Measurements from ENCODE around the gene RUFY2. TPM values are rescaled to one million over a fixed set of nuclear protein-coding genes. Genes with fewer than 3 reads are reported as not detected.

Gene RUFY2
- total RNA-seq, 2 experiments from 2014 or later: 6.6 to 7.3 TPM

DNA sequence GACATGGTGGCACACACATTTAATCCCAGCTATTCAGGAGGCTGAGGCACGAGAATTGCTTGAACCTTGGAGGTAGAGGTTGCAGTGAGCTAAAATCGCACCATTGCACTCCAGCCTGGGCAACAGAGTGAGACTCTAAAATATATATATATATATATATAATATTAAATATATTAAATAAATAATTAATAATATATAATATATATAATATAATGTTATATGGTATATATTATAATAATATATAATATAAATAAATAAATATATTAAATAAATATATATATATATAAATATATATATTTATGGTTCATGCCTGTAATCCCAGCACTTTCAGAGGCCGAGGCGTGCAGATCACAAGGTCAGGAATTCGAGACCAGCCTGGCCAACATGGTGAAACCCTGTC lies 40.5 kb downstream of the RUFY2 start:
- ChIA-PET POLR2A (no interaction called here), CTCF (no interaction called here)

- ChIA-PET CTCF (no interaction called here), POLR2A (no interaction called here)
These were observed 41.5 kb downstream of the RUFY2 start for GRCh38 chr10:68365611-68366010.

DNA sequence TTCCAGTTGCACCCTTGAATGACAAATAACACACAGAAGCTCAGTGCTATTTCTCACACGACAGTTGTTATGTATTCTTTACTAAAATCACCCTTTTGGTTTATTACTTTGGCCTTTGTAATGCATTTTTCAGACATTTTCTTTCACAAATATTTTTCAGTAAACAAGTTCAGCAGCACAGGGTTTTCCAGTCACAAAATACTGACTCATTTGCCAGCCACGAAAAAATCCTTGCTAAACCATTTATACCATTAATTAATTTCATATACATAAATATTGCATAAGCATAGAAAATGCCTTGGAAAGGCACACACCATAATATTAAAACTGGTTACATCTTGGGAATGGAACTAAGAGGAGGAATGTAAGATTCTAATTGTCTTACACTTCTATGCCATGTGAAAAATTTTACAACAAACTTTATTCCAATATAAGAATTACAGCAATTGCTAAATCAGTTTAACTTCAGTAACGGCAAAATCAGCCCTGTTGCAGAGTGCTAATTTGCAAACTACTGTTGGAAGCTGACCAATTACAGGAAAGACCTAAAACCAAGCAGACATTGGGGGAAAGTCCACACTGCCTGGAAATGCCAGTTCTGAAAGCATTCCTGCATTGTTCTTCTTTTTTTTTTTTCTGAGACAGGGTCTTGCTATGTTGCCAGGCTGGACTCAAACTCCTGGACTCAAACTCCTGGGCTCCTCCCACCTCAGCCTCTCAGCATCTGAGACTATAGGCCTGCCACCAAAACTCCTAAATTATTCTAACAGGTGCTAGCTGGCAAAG lies 42.8 kb downstream of the RUFY2 start:
- CTCF ChIA-PET: interaction anchor here (0.7 kb wide), 1 partner anchor 40 kb away, joined by 3 read pairs; no protein-coding TSS in a partner anchor
- POLR2A ChIA-PET: no interaction called here

GRCh38 chr10:68362590-68362989 lies 44.5 kb downstream of the RUFY2 start:
- ChIA-PET POLR2A (no interaction called here), CTCF (no interaction called here)

DNA sequence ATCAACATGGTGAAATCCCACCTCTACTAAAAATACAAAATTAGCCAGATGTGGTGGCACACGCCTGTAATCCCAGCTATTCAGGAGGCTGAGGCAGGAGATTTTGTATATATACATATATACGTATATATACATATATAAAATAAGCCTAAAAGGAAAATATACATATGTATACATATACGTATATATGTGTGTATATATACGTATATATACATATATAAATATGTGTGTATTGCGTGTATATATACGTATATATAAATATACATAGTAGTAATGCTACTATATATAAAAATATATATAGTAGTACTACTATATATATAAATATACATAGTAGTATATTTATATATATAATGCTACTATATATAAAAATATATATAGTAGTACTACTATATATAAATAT lies 47.9 kb downstream of the RUFY2 start:
- ChIA-PET CTCF (interaction anchor here (1.6 kb wide), 1 partner anchor 26 kb away, joined by 3 read pairs; the partner anchor contains the start of gene PBLD), POLR2A (interaction anchor here (0.6 kb wide), 1 partner anchor 473 kb away, joined by 9 read pairs; no protein-coding TSS in a partner anchor)

DNA sequence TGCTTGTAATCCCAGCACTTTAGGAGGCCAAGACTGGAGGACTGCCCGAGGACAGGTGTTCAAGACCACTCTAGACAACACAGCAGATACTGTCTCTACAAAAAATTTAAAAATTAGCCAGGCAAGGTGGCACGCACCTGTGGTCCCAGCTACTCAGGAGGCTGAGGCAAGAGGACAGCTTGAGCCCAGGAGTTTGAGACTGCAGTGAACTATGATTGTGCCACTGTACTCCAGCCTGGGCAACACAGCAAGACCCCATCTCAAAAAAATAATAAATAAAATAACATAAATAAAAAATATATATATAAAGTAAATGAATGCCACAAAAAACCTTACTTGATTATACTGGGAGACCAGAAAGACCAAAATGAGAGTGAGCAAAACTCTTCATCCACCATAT lies 53.5 kb downstream of the RUFY2 start:
- POLR2A ChIA-PET: interaction anchor here (0.7 kb wide), 1 partner anchor 11 kb away, joined by 3 read pairs; no protein-coding TSS in a partner anchor
- CTCF ChIA-PET: no interaction called here

- CTCF ChIA-PET: interaction anchor here (0.6 to 2.1 kb wide), 15 partner anchors 9 to 538 kb away, joined by 3 to 8 read pairs (median 3); partner anchors contain the start of genes ATOH7, PBLD and RUFY2
- POLR2A ChIA-PET: interaction anchor here (1.7 kb wide), 1 partner anchor 16 kb away, joined by 8 read pairs; the partner anchor contains the start of genes HNRNPH3 and PBLD
These were observed 58.8 kb downstream of the RUFY2 start for GRCh38 chr10:68348265-68348741.

DNA sequence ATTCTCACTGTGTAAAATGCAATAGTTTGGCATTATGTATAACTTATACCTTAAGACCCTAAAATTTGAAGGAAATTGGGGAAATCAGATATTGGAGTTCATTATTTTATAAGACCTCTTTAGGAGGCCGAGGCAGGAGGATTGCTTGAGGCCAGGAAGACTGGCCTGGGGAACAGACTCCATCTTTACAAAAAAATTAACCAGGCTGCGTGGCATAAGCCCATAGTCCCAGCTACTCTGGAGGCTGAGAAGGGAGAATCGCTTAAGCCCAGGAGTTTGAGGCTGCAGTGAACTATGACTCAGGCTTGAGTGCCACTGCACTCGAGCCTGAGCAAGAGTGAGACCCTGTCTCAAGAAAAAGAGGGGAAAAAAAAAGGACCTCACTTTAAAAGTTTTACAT lies 60.3 kb downstream of the RUFY2 start:
- ChIA-PET POLR2A (interaction anchor here (0.6 to 0.7 kb wide), 2 partner anchors 116 to 133 kb away, joined by 3 to 6 read pairs; no protein-coding TSS in a partner anchor), CTCF (interaction anchor here (1.7 kb wide), 1 partner anchor 57 kb away, joined by 3 read pairs; no protein-coding TSS in a partner anchor)

- POLR2A ChIA-PET: interaction anchor here (0.5 kb wide), 1 partner anchor 97 kb away, joined by 3 read pairs; no protein-coding TSS in a partner anchor
- CTCF ChIA-PET: no interaction called here
These were observed 61.5 kb downstream of the RUFY2 start for GRCh38 chr10:68345621-68346020.

DNA sequence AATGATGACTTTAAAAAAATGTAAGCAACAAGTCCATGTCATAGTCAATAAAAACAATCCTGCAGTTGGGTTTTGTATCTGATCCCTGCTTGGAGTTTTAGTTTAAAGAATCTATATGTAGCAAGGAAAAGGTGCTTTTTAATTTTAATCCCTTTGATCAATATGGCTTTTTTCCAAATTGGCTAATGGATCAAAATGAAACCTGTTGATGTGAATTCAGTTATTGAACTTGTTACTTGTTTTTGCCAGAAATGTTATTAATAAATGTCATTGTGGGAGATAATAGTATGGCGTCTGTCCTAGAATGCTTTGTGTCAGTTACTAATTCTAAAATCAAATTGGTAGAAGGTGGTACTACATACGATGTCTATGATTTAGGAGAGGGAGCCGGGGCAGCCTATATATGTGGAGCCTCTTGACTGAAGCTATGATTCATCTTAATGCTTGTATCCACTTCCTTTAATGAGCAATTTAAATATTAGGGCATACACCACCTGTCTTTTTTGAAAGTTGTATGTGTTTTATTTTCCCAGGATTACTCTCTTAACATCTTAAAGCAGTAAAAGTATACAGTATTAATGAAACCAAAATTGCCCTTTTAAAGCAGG lies 64.1 kb downstream of the RUFY2 start:
- ChIA-PET CTCF (no interaction called here), POLR2A (interaction anchor here (0.6 kb wide), 1 partner anchor 10 kb away, joined by 3 read pairs; no protein-coding TSS in a partner anchor)

- CTCF ChIA-PET: interaction anchor here (2.3 kb wide), 1 partner anchor 8 kb away, joined by 4 read pairs; no protein-coding TSS in a partner anchor
- POLR2A ChIA-PET: interaction anchor here (0.7 kb wide), 1 partner anchor 11 kb away, joined by 3 read pairs; no protein-coding TSS in a partner anchor
These were observed 66.6 kb downstream of the RUFY2 start for GRCh38 chr10:68340358-68341080.

DNA sequence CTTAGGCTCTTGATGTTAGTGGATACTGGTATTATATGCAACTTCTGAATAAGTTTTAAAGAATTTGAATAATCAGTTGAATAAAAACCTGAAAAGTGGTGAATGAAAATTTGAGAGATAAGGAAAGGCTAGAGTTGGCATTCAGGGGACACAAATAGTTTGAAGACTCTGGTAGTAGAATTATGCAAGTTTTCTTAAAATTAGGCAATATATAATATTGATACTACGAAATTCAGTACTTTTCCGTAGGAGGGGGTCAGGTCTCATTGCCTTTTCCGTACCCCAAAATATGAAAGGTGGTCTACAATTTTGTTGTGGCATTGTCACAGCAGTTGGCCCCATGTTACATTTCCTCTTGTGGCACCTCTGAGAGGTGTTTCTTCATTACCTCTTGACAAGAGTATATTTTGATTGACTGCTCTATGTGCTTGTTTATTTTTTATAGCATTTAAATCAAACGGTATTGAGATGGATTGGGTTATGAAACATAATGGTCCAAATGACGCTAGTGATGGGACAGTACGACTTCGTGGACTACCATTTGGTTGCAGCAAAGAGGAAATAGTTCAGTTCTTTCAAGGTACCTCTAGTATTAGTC lies 70.2 kb downstream of the RUFY2 start:
- ChIA-PET CTCF (no interaction called here), POLR2A (no interaction called here)

GRCh38 chr10:68334672-68335467 lies 72.2 kb downstream of the RUFY2 start:
- ChIA-PET POLR2A (no interaction called here), CTCF (no interaction called here)

- ChIA-PET POLR2A (no interaction called here), CTCF (interaction anchor here (1.1 kb wide), 2 partner anchors 15 to 25 kb away, joined by 3 to 4 read pairs; no protein-coding TSS in a partner anchor)
These were observed 73.3 kb downstream of the RUFY2 start for GRCh38 chr10:68333440-68334431.

DNA sequence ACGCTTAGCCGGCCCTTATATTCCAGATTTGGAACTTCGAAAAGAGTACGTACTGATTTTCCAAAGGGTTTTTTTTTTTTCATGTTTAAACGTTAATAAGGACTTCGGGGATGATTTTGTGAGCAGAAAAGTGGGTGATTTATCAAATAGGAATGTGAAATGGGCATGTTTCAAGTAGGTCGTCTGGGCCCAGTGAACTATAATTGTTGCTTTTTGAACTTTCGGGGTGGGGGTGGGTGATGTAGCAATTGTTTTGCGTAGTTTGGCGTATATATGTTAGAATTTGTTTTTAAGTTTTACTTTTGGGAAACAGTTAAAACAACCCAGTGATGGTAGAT lies 74.0 kb downstream of the RUFY2 start:
- CTCF ChIA-PET: interaction anchor here (1.1 kb wide), 2 partner anchors 16 to 25 kb away, joined by 3 to 4 read pairs; no protein-coding TSS in a partner anchor

GRCh38 chr10:68332259-68333057 lies 74.6 kb downstream of the RUFY2 start, which contains the start of gene PBLD:
TSS of gene PBLD (minus strand) at chr10:68332928. CDS start at chr10:68306844, 26,084 bp downstream.
- CTCF ChIA-PET: interaction anchor here (1.1 kb wide), 2 partner anchors 17 to 26 kb away, joined by 3 to 4 read pairs; no protein-coding TSS in a partner anchor

More for the DNA sequence above, 74.0 kb downstream of the RUFY2 start:
- POLR2A ChIA-PET: interaction anchor here (0.7 to 1.4 kb wide), 2 partner anchors 16 to 500 kb away, joined by 3 to 8 read pairs; no protein-coding TSS in a partner anchor

More at GRCh38 chr10:68332259-68333057, 74.6 kb downstream of the RUFY2 start, which contains the start of gene PBLD:
- POLR2A ChIA-PET: interaction anchor here (0.5 to 1.4 kb wide), 6 partner anchors 16 to 516 kb away, joined by 3 to 8 read pairs (median 7); partner anchors contain the start of gene HERC4

All from activated CD8-positive, alpha-beta memory T cell treated with anti-CD3 and anti-CD28 coated beads for 36 hours (primary cell).